Measurements from ENCODE around the gene DGUOK.

DGUOK gene

GRCh38 chr2:73962798-73963197 lies 36.1 kb downstream of the DGUOK start:
- Histone ChIP-seq H3K36me3 (ENCODE audit: insufficient read depth, low read length) (peaks cover 22% of the 10 kb centered on the region), H3K4me2 (ENCODE audit: low read length) (no peak overlapping the region), H3K4me1 (ENCODE audit: insufficient read depth, low read length, severe bottlenecking) (no peaks in the 10 kb centered on the region), H3K9ac (ENCODE audit: low read length) (no peak overlapping the region), H4K20me1 (ENCODE audit: insufficient read depth, low read length) (no peaks in the 10 kb centered on the region), H3K27me3 (ENCODE audit: insufficient read depth, low read length) (peaks cover 4% of the 10 kb centered on the region; the same call in 1 of the 2 replicates), H3K27ac (ENCODE audit: low read depth, low read length, poor library complexity, severe bottlenecking) (no peak overlapping the region), H3K9me2 (ENCODE audit: low read depth, low read length) (no peaks in the 10 kb centered on the region), H3F3A (ENCODE audit: insufficient read depth, low read length) (no peaks in the 10 kb centered on the region), H3K9me3 (ENCODE audit: low read length) (peaks cover 6% of the 10 kb centered on the region; the same call in 1 of the 2 replicates), H2AFZ (ENCODE audit: low read length) (no peak overlapping the region), H3K79me2 (ENCODE audit: insufficient read depth, low read length) (no peaks in the 10 kb centered on the region), H3K4me3 (ENCODE audit: low read depth, low read length, poor library complexity, severe bottlenecking) (no peak overlapping the region)
- TF ChIP-seq, protein P1, sequence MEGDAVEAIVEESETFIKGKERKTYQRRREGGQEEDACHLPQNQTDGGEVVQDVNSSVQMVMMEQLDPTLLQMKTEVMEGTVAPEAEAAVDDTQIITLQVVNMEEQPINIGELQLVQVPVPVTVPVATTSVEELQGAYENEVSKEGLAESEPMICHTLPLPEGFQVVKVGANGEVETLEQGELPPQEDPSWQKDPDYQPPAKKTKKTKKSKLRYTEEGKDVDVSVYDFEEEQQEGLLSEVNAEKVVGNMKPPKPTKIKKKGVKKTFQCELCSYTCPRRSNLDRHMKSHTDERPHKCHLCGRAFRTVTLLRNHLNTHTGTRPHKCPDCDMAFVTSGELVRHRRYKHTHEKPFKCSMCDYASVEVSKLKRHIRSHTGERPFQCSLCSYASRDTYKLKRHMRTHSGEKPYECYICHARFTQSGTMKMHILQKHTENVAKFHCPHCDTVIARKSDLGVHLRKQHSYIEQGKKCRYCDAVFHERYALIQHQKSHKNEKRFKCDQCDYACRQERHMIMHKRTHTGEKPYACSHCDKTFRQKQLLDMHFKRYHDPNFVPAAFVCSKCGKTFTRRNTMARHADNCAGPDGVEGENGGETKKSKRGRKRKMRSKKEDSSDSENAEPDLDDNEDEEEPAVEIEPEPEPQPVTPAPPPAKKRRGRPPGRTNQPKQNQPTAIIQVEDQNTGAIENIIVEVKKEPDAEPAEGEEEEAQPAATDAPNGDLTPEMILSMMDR (IDR thresholded peaks at IDR 0.05; ENCODE audit: low read length): no peak
- TF ChIP-seq EZH2 (IDR thresholded peaks at IDR 0.05; ENCODE audit: borderline replicate concordance, low read length): no peak

GRCh38 chr2:73963385-73964120 lies 36.9 kb downstream of the DGUOK start:
- TF ChIP-seq EZH2 (IDR thresholded peaks at IDR 0.05; ENCODE audit: borderline replicate concordance, low read length): no peak
- TF ChIP-seq, protein P1 (IDR thresholded peaks at IDR 0.05; ENCODE audit: low read length): no peak
- no peaks in the 10 kb centered on the region for H3K79me2 ChIP-seq (ENCODE audit: insufficient read depth, low read length)
- H3K27me3 ChIP-seq (ENCODE audit: insufficient read depth, low read length): peaks cover 4% of the 10 kb centered on the region; the same call in 1 of the 2 replicates
- peaks cover 14% of the 10 kb centered on the region for H3K36me3 ChIP-seq (ENCODE audit: insufficient read depth, low read length)
- no peak overlapping the region for H3K4me2 ChIP-seq (ENCODE audit: low read length)
- peaks cover 6% of the 10 kb centered on the region; the same call in 1 of the 2 replicates for H3K9me3 ChIP-seq (ENCODE audit: low read length)
- H3K4me1 ChIP-seq (ENCODE audit: insufficient read depth, low read length, severe bottlenecking): no peaks in the 10 kb centered on the region
- H3K27ac ChIP-seq (ENCODE audit: low read depth, low read length, poor library complexity, severe bottlenecking): no peak overlapping the region
- no peak overlapping the region for H3K9ac ChIP-seq (ENCODE audit: low read length)
- H2AFZ ChIP-seq (ENCODE audit: low read length): no peak overlapping the region
- H3K9me2 ChIP-seq (ENCODE audit: low read depth, low read length): no peaks in the 10 kb centered on the region
- H4K20me1 ChIP-seq (ENCODE audit: insufficient read depth, low read length): no peaks in the 10 kb centered on the region
- H3F3A ChIP-seq (ENCODE audit: insufficient read depth, low read length): no peaks in the 10 kb centered on the region
- no peak overlapping the region for H3K4me3 ChIP-seq (ENCODE audit: low read depth, low read length, poor library complexity, severe bottlenecking)

GRCh38 chr2:73964223-73964622 lies 37.5 kb downstream of the DGUOK start:
- Histone ChIP-seq H3K79me2 (ENCODE audit: insufficient read depth, low read length) (no peaks in the 10 kb centered on the region), H3K4me3 (ENCODE audit: low read depth, low read length, poor library complexity, severe bottlenecking) (no peak overlapping the region), H3K9ac (ENCODE audit: low read length) (no peak overlapping the region), H2AFZ (ENCODE audit: low read length) (no peak overlapping the region), H4K20me1 (ENCODE audit: insufficient read depth, low read length) (no peaks in the 10 kb centered on the region), H3K4me1 (ENCODE audit: insufficient read depth, low read length, severe bottlenecking) (no peaks in the 10 kb centered on the region), H3K9me3 (ENCODE audit: low read length) (peaks cover 6% of the 10 kb centered on the region; the same call in 1 of the 2 replicates), H3K9me2 (ENCODE audit: low read depth, low read length) (no peaks in the 10 kb centered on the region), H3K27ac (ENCODE audit: low read depth, low read length, poor library complexity, severe bottlenecking) (no peak overlapping the region), H3K36me3 (ENCODE audit: insufficient read depth, low read length) (peaks cover 8% of the 10 kb centered on the region), H3K27me3 (ENCODE audit: insufficient read depth, low read length) (peaks cover 4% of the 10 kb centered on the region; the same call in 1 of the 2 replicates), H3F3A (ENCODE audit: insufficient read depth, low read length) (no peaks in the 10 kb centered on the region), H3K4me2 (ENCODE audit: low read length) (no peak overlapping the region)
- TF ChIP-seq, protein P1 (IDR thresholded peaks at IDR 0.05; ENCODE audit: low read length): no peak
- TF ChIP-seq EZH2 (IDR thresholded peaks at IDR 0.05; ENCODE audit: borderline replicate concordance, low read length): no peak

Measured in OCI-LY1 (cell line).